Skin of body (tissue), 2 donors: ENCODE results near the gene FAM3A. TPM values are rescaled to one million over a fixed set of nuclear protein-coding genes. Genes with fewer than 3 reads are reported as not detected.

Experiments
- DNase-seq: peaks from one replicate; lab custom pipeline; 2025; lab: John Stamatoyannopoulos, UW
- total RNA-seq: library from RNA; depleted of rRNA; stranded (reverse); fragments of >200 nt; gene quantifications from one replicate; pipeline ENCODE4 v1.2.3, GENCODE V29; 2014

FAM3A gene
- total RNA-seq, 1 donor from 2014 or later: 13.7 TPM

DNA sequence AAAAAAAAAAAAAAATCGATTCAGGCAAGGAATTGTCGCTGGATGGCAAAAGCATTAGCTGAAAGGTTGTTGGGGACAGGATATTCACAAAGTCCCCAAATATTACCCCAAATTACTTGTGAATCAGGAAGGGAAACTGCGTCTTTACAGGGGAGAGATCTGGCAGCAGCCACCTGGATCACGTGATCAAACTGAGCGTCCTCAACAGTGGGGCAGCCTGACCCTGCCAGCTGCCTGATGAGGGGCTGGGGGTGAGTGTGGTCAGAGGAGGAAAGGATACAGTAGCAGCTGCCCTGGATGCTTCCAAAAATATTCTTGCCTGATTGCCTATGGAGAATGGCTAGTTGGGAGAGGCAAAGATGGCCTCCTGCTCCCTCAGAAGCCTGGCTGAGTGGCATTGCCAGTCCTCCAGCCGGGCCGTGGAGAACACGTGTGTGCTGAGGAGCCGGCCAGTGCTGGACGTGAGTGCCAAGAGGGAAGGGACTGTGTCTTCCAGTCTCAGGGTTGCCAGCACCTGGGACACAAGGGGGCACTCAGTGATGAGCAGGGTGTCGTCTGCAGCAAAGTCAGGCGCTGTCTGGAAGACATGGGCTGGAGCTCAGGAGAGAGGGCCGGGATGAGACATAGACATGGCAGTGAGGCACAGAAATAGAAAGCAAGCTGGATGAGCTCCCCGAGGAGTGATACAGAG, 34.0 kb downstream of the FAM3A start:
- no peak for DNase-seq

DNA sequence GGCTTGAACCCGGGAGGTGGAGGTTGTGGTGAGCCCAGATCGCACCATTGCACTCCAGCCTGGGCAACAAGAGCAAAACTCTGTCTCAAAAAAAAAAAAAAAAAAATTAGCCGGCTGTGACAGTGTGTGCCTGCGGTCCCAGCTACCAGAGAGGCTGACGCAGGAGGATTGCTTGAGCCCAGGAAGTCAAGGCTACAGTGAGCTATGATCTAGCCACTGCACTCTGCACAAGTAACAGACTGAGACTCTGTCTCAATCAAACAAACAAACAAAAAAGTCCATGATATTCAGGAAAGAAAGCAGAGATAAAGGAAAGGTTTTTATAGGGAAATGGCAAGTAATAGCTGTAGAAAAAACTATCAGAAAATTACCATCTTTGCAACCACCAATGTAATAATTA, 34.8 kb downstream of the FAM3A start:
- DNase-seq: no peak

- DNase-seq: peak; percentile 75
Measured at GRCh38 chrX:154478728-154479622, 37.1 kb downstream of the FAM3A start, which contains the start of gene LAGE3. Gene LAGE3, minus strand, starts transcription at chrX:154479281. Its CDS starts 366 bp downstream, at chrX:154478915.

- DNase-seq: no peak
Measured at GRCh38 chrX:154477891-154478477, 38.0 kb downstream of the FAM3A start.

DNA sequence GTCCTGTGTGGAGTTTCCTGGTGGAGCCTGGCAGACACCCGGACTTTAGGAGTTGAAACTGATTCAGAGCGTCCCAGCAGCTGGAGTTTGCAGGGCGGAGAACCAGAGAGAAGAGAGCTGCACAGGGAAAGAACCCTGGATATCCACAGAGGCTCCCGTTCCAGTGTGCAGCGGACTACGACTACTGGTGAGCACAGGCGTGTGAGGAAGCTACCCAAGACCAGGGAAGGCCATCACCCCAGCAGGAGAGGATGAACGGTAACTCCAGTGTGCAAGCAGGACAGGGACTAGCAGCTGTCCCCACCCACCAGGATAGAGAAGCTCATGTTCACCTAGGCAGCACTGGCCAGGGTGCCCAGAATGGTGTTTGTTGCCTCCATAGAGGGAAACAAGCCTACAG, 39.2 kb downstream of the FAM3A start:
- no peak for DNase-seq

- DNase-seq: no peak
Measured at GRCh38 chrX:154473683-154474082, 42.3 kb downstream of the FAM3A start.

- no peak for DNase-seq
Measured at GRCh38 chrX:154472685-154473632, 43.1 kb downstream of the FAM3A start.

DNA sequence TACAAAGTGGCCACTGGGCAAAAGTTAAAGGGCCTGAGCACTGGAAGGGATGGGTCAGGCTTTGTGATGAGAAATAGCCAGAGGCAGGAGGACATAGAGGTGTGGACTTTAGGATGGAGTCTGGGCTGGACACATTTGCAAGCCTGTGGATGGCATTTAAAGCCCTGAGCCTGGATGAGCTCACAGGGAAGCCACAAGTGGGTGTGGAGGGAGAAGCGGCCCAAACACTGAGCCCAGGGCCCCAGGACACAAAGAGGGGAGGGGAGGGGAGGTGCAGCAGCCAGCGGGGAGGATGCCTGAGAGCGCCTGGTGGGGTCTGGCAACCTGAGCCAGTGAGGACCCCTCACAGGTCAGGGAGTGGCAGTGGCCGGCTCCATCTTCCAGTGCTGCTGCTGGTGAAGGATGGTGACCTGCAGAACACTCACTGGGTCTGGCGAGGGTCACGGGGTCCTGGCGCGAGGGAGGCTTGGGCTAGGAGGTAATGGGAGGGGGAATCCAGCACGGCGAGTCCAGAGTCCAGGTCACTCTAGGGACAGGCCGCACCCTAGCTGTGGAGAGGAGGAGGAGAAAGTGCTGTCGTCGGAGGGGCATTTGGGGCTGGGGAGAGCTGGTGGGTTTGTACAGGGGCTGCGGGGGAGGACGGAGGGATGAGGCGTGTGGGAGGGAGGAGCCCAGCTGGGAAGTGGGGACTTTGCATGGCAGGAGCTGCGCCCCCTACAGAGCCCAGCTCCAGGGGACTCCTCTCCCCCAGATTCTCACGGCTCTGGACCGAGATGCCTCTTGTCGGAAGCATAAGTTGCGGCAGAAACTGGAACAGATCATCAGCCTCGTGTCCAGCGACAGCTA, 44.0 kb downstream of the FAM3A start:
- DNase-seq: no peak

- no peak for DNase-seq
Measured at GRCh38 chrX:154470914-154471568, 45.0 kb downstream of the FAM3A start.

- no peak for DNase-seq
Measured at GRCh38 chrX:154470434-154470833, 45.6 kb downstream of the FAM3A start.

DNA sequence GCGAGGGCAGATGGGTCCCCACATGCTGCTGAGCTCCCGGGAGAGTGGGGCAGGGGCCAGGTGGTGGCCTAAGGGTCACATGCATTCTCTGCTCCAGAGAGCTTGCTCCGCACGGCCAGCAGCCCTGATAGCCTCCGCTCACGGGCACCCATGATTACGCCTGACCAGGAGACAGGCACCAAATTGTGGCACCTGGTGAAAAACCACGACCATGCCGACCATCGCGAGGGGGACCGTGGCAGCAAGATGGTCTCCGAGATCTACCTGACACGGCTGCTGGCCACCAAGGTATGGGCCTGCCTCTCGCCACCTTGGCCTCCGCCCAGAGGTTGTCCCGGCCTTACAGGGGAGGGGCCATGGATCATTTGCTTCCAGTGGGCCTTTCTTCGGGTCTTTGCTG, 46.2 kb downstream of the FAM3A start:
- no peak for DNase-seq

DNA sequence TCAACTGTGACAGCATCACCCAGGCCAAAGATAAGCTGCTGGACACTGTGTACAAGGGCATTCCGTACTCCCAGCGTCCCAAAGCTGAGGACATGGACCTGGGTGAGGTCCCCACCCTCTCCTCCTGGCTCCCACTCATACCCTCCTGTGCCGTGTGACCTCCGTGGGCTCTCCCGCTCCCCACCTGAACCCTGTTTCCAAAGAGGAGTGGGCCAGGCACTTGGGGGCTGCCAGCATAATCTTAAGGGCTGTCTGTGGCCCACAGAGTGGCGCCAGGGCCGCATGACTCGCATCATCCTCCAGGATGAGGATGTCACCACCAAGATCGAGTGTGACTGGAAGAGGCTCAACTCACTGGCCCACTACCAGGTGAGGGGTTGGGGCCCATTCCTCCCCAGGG, 46.9 kb downstream of the FAM3A start:
- no peak for DNase-seq

GRCh38 chrX:154468217-154468616, 47.8 kb downstream of the FAM3A start:
- DNase-seq: no peak

DNA sequence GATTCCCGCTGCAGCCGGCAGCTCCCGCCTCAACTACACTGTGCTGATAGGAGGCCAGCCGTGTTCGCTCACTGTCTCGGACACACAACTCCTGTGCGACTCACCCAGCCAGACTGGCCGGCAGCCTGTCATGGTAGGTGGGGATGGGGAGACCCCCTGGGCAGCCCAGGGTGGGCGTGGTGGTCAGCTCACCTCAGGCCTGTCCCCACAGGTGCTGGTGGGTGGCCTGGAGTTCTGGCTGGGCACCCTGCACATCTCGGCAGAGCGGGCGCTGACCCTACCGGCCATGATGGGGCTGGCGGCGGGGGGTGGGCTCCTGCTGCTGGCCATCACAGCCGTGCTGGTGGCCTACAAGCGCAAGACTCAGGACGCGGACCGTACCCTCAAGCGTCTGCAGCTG, 48.5 kb downstream of the FAM3A start:
- DNase-seq: no peak

DNA sequence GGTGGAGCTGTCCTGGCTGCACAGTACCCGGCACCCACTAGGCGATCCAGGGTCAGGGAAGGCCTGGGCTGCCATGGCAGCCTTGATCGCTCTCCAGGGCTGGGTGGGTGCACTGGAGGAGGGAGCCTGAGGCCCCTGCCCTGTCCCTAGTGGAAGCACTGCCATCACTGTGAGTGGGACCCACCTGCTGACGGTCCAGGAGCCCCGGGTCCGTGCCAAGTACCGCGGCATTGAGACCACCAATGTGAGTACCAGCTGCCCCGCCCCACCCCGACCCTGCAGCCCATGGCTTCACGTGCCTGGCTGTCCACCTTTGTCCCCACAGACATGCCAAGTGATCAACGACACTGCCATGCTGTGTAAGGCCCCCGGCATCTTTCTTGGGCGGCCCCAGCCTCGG, 49.1 kb downstream of the FAM3A start:
- no peak for DNase-seq

GRCh38 chrX:154466036-154466435, 50.0 kb downstream of the FAM3A start:
- DNase-seq: no peak

GRCh38 chrX:154465601-154466000, 50.4 kb downstream of the FAM3A start:
- DNase-seq: no peak

DNA sequence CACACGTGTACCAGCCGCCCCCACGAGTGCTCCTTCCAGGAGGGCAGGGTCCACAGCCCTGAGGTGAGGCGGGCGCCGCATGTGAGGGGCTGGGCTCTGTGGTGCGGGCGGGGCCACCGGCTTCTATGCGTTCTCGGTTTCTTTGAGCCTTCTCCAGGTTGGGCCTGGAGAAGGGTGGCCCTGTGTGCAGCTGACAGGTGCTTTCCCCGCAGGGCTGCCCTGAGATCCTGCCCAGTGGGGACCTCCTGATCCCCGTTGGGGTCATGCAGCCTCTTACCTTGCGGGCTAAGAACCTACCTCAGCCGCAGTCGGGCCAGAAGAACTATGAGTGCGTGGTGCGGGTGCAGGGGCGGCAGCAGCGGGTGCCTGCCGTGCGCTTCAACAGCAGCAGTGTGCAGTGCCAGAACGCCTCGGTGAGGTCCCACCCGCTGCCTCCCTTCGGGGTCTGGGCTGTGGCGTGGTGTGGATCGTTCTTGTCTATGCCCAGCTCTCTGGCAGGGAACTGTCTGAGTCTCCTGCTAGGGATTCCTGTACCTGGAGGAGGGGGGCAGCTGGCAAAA, 51.1 kb downstream of the FAM3A start:
- DNase-seq: no peak

GRCh38 chrX:154463611-154464220, 52.3 kb downstream of the FAM3A start:
- no peak for DNase-seq
